GM19467 (cell line): ENCODE data around the gene DNAH8.
"Not testable (repeated sequence)": the region's sequence is repeated elsewhere in the genome, so short reads cannot be mapped to it uniquely, and the experiment has no call there.

Experiments used
- ATAC-seq: cut with Tn5 transposase; IDR thresholded peaks from one replicate; pipeline ENCODE4 v1.9.1; 2021; ENCODE audit warnings: mild to moderate bottlenecking, moderate library complexity; ENCODE audit not compliant: unreplicated experiment

The DNAH8 gene

GRCh38 chr6:38833320-38833719, 118.2 kb downstream of the DNAH8 start:
- ATAC-seq, result no peak

- no peak for ATAC-seq
Measured at GRCh38 chr6:38836585-38836984, 121.5 kb downstream of the DNAH8 start.

- ATAC-seq, result no peak
Measured at GRCh38 chr6:38837101-38837500, 122.0 kb downstream of the DNAH8 start.

GRCh38 chr6:38843798-38844197, 128.7 kb downstream of the DNAH8 start:
- no peak for ATAC-seq

GRCh38 chr6:38845931-38846330, 130.8 kb downstream of the DNAH8 start:
- ATAC-seq, result no peak

GRCh38 chr6:38846361-38846760, 131.2 kb downstream of the DNAH8 start:
- no peak for ATAC-seq

GRCh38 chr6:38846844-38847243, 131.7 kb downstream of the DNAH8 start:
- no peak for ATAC-seq

GRCh38 chr6:38847497-38847896, 132.4 kb downstream of the DNAH8 start:
- ATAC-seq, result no peak

GRCh38 chr6:38848760-38849159, 133.6 kb downstream of the DNAH8 start:
- no peak for ATAC-seq

GRCh38 chr6:38852215-38852614, 137.1 kb downstream of the DNAH8 start:
- no peak for ATAC-seq

- ATAC-seq, result no peak
Measured at GRCh38 chr6:38853236-38853635, 138.1 kb downstream of the DNAH8 start.

GRCh38 chr6:38856492-38856891, 141.4 kb downstream of the DNAH8 start:
- ATAC-seq, result no peak

- no peak for ATAC-seq
Measured at GRCh38 chr6:38857815-38858214, 142.7 kb downstream of the DNAH8 start.

- no peak for ATAC-seq
Measured at GRCh38 chr6:38860041-38860440, 144.9 kb downstream of the DNAH8 start.

- ATAC-seq, result no peak
Measured at GRCh38 chr6:38861926-38862401, 146.9 kb downstream of the DNAH8 start.

GRCh38 chr6:38865521-38866174, 150.5 kb downstream of the DNAH8 start:
- no peak for ATAC-seq

- no peak for ATAC-seq
Measured at GRCh38 chr6:38867726-38868125, 152.6 kb downstream of the DNAH8 start.

GRCh38 chr6:38871741-38872568, 156.8 kb downstream of the DNAH8 start:
- ATAC-seq, result no peak

- no peak for ATAC-seq
Measured at GRCh38 chr6:38873001-38873400, 157.9 kb downstream of the DNAH8 start.

- ATAC-seq, result not testable (repeated sequence)
Measured at GRCh38 chr6:38873816-38874215, 158.7 kb downstream of the DNAH8 start.

- no peak for ATAC-seq
Measured at GRCh38 chr6:38876475-38876874, 161.4 kb downstream of the DNAH8 start.

GRCh38 chr6:38877721-38878120, 162.6 kb downstream of the DNAH8 start:
- ATAC-seq, result no peak
